SH-SY5Y (cell line): Measurements from ENCODE around the gene ABAT.
A peak's percentile ranks its signal among the peaks of the same experiment; 100 is the strongest.

Source experiments
- GATA2 ChIP-seq: IDR thresholded peaks from 2 replicates; pipeline ENCODE4 v1.6.1; 2011; ENCODE audit warnings: mild to moderate bottlenecking, low read depth, low read length
- GATA3 ChIP-seq: IDR thresholded peaks from 2 replicates; pipeline ENCODE4 v1.6.1; 2011; ENCODE audit warnings: low read depth, mild to moderate bottlenecking, low read length, moderate library complexity

DNA sequence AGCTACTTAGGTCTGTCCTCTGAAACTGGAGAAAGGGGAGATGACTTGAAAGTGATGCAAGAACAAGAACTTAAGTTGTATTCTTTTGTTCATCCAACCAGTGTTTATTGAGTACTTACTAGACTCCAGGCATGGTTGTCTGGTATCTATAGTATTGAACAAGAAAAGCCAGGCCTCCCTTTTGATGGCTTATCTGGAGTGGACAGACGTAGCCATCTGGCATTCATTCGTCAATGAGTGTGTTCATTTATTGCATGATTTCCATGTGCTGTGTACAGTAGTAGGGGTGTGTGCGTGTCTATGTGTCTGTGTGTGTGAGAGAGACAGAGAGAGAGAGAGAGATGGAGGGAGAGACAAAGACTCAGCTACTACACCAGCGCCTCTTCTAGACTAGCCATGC is 9.2 kb downstream of the ABAT start:
- TF ChIP-seq GATA2 (peak; percentile 73), GATA3 (peak; percentile 56; the same call in 1 of the 2 replicates)
